K562 (cell line): ENCODE measurements around the gene CBFA2T2. TPM values are rescaled to one million over a fixed set of nuclear protein-coding genes. Genes with fewer than 3 reads are reported as not detected.
"Not testable (repeated sequence)": the region's sequence is repeated elsewhere in the genome, so short reads cannot be mapped to it uniquely, and the experiment has no call there.

Experiments used
- CC2D1A ChIP-seq: fragments of 450-650 bp; IDR thresholded peaks from 2 replicates; pipeline ENCODE4 v1.6.1; 2017; ENCODE audit warnings: mild to moderate bottlenecking
- CTCF ChIP-seq, 3 experiments: IDR thresholded peaks in 2 of 3; conservative IDR thresholded peaks in 1 of 3; 2 replicates each; pipeline ENCODE4 v1.5.1; 2011 to 2012; ENCODE audit warnings: low read length in 3 of 3, mild to moderate bottlenecking in 3 of 3, control low read depth in 2 of 3, improper control_type of control experiment in 1 of 3, inconsistent platforms in 1 of 3, low read depth in 1 of 3, mixed read lengths in 1 of 3, moderate library complexity in 1 of 3; ENCODE audit not compliant: insufficient read depth in 2 of 3
- DACH1 ChIP-seq: fragments of 450-650 bp; IDR thresholded peaks from 2 replicates; pipeline ENCODE4 v1.6.1; 2018; ENCODE audit not compliant: partially characterized antibody
- JUND ChIP-seq, 2 experiments: IDR thresholded peaks; 2 replicates in 1 of 2; 3 replicates in 1 of 2; pipeline ENCODE4 v1.6.1; 2011; ENCODE audit warnings: borderline replicate concordance in 2 of 2, low read depth in 2 of 2, low read length in 2 of 2, improper control_type of control experiment in 1 of 2, missing biosample characterization in 1 of 2, missing genetic modification characterization in 1 of 2, missing genetic modification reagents in 1 of 2
- MAZ ChIP-seq, 2 experiments: fragments of 450-650 bp in 1 of 2; sonication (generic) in 1 of 2; formaldehyde crosslinking; IDR thresholded peaks in 1 of 2; conservative IDR thresholded peaks in 1 of 2; 2 replicates each; pipeline versions ENCODE4 v1.4.0 to v1.5.0; 2020; ENCODE audit warnings: mild to moderate bottlenecking in 1 of 2, missing genetic modification reagents in 1 of 2
- MYC ChIP-seq, 2 experiments: fragments of 250-450 bp in 1 of 2; sonication (Bioruptor Pico) in 1 of 2; IDR thresholded peaks; 2 replicates each; pipeline versions ENCODE4 v1.5.1 to v1.6.1; 2012 to 2021; ENCODE audit warnings: low read depth in 2 of 2, borderline replicate concordance in 1 of 2, improper control_type of control experiment in 1 of 2, low read length in 1 of 2, mild to moderate bottlenecking in 1 of 2, moderate library complexity in 1 of 2
- NFIC ChIP-seq: fragments of 450-650 bp; IDR thresholded peaks from 2 replicates; pipeline ENCODE4 v1.6.1; 2017; ENCODE audit warnings: mild to moderate bottlenecking, inconsistent platforms
- PKNOX1 ChIP-seq: fragments of 450-650 bp; IDR thresholded peaks from 2 replicates; pipeline ENCODE4 v1.6.1; 2016
- RB1 ChIP-seq: fragments of 450-650 bp; IDR thresholded peaks from 2 replicates; pipeline ENCODE4 v1.6.1; 2017; ENCODE audit warnings: low read depth, mild to moderate bottlenecking
- REST ChIP-seq, 2 experiments: fragments of 450-650 bp; formaldehyde crosslinking in 1 of 2; IDR thresholded peaks; 2 replicates each; pipeline versions ENCODE4 v1.4.0 to v1.6.1; 2014 to 2020; ENCODE audit warnings: mild to moderate bottlenecking in 2 of 2, borderline replicate concordance in 1 of 2, low read depth in 1 of 2
- STAG1 ChIP-seq: sonication (generic); formaldehyde crosslinking; IDR thresholded peaks from 2 replicates; pipeline ENCODE4 v1.5.0; 2020; ENCODE audit warnings: missing genetic modification reagents, borderline replicate concordance
- YY1 ChIP-seq, 3 experiments: IDR thresholded peaks; 2 replicates each; pipeline ENCODE4 v1.6.1; 2011; ENCODE audit warnings: low read length in 2 of 3, mild to moderate bottlenecking in 2 of 3, moderate library complexity in 2 of 3, borderline replicate concordance in 1 of 3, control low read depth in 1 of 3, low read depth in 1 of 3; ENCODE audit not compliant: insufficient read depth in 3 of 3, insufficient replicate concordance in 2 of 3, control insufficient read depth in 1 of 3, insufficient read length in 1 of 3; ENCODE audit errors: extremely low read depth in 1 of 3
- polyA plus RNA-seq, 8 experiments: library from polyadenylated mRNA; depleted of rRNA in 4 of 8; stranded (reverse) in 5 of 8; unstranded in 3 of 8; fragments of >200 nt; fragmentation: Nextera tagmentation in 2 of 8; fragmentation: Illumina TruSeq in 1 of 8; extraction: Ambion mirVana in 2 of 8; extraction: Trizol in 1 of 8; gene quantifications; 2 replicates each; pipeline versions ENCODE4 v1.2.1 to v1.2.3, GENCODE V29; 2011 to 2014; ENCODE audit warnings: inconsistent platforms in 1 of 8, missing spikeins in 1 of 8
- total RNA-seq, 7 experiments: library from RNA; depleted of rRNA in 6 of 7; stranded (reverse); fragments of >200 nt in 6 of 7; fragmentation: Illumina TruSeq in 2 of 7; extraction: Trizol in 2 of 7; gene quantifications; 2 replicates each; pipeline versions ENCODE4 v1.2.1 to v1.2.3, GENCODE V29; 2011 to 2021; ENCODE audit warnings: low replicate concordance in 1 of 7

The CBFA2T2 gene
- total and polyA plus RNA-seq, 9 of the 15 experiments (the other 6 are each of a cell fraction or from before 2014, with no cell fraction given): 0.27 to 9.6 (median 5.8) TPM

- peak in 1 of 2 experiments; percentile 27; a peak in 1 of 4 replicates for TF ChIP-seq MAZ (CRISPR knock-in tag; conservative IDR thresholded peaks at IDR 0.05 in 1 of 2, IDR thresholded peaks at IDR 0.05 in 1 of 2)
- TF ChIP-seq RB1: peak; percentile 71
- TF ChIP-seq CTCF (IDR thresholded peaks at IDR 0.05 in 2 of 3, conservative IDR thresholded peaks at IDR 0.05 in 1 of 3; ENCODE audit: insufficient read depth in 2 of 3, low read depth in 1 of 3, low read length in 3 of 3): peak; percentile 91 to 98 (median 95)
- TF ChIP-seq MYC (IDR thresholded peaks at IDR 0.05; ENCODE audit: low read depth, low read length): 0 out of 2 replicates have a peak, but pooled peaks have one; percentile 39
- TF ChIP-seq MYC (CRISPR knock-in tag; IDR thresholded peaks at IDR 0.05; ENCODE audit: borderline replicate concordance, low read depth); JUND (tag; IDR thresholded peaks at IDR 0.05; ENCODE audit: borderline replicate concordance, low read depth, low read length); REST (CRISPR knock-in tag; IDR thresholded peaks at IDR 0.05; ENCODE audit: low read depth): not testable (repeated sequence)
- TF ChIP-seq DACH1: peak; percentile 19
- TF ChIP-seq PKNOX1: 0 out of 2 replicates have a peak, but pooled peaks have one; percentile 20
- 0 out of 2 replicates have a peak, but pooled peaks have one; percentile 45 for TF ChIP-seq CC2D1A
- TF ChIP-seq STAG1 (CRISPR knock-in tag): peak; percentile 89; the same call in 1 of the 2 replicates
- TF ChIP-seq JUND (IDR thresholded peaks at IDR 0.05; ENCODE audit: borderline replicate concordance, low read depth, low read length): peak; percentile 53; the same call in 1 of the 2 replicates
- TF ChIP-seq REST (IDR thresholded peaks at IDR 0.05; ENCODE audit: borderline replicate concordance): peak; percentile 89
- peak in 1 of 3 experiments; percentile 29 for TF ChIP-seq YY1 (IDR thresholded peaks at IDR 0.05; ENCODE audit: borderline replicate concordance in 1 of 3, control insufficient read depth in 1 of 3, extremely low read depth in 1 of 3, insufficient read depth in 3 of 3, insufficient read length in 1 of 3, insufficient replicate concordance in 2 of 3, low read depth in 1 of 3, low read length in 2 of 3)
- 0 out of 2 replicates have a peak, but pooled peaks have one; percentile 27 for TF ChIP-seq NFIC
These were observed 32.8 kb upstream of the CBFA2T2 start (continued) for GRCh38 chr20:33456916-33457642.
